ENCODE results near the gene ADGRD1.

ADGRD1 gene

DNA sequence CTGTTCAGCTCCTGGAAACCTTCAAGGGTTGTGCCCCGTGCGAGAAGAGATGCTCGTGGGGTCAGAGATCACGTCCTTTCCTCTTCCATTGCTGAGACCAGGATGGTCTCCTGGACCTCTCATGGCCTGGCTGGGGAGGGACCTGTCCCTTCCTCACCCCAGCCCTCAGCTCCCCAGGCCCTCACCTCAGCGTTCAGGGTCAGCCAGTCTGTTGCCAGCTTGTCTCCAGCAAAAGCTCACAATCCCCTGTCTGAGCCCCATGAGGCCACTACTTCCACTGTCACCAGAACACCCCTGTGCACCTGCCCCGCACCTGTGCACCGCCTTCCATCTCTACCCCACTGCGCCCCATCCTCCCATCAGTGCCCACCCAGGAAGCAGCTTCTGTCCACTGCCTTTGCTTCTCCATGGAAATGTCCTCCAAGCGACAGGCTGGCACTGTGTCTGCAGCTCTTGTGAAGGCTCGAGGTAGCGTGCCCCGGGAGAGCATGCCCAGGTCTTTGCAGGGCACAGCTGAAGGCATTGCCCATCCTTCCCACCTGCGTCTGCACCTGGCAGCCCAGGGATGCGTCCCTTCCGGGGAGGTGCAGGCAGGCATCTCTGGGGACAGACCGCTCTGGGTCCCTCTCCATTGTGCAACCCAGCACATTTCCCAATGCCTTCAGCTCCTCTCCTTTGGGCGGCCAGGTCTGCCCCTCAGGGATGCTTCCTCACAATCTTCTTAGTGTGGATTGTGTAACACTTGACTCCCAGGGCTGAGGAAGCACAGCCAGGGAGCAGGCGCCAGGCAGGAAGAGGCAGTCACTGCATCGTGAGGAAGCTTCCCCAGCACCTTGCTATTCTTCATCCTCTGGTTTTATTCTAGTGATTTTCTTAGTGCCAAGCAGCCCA, 179.6 kb downstream of the ADGRD1 start:
- no peak for DNase-seq (ENCODE audit: low read depth in 2 of 2, low spot score in 1 of 2)

DNA sequence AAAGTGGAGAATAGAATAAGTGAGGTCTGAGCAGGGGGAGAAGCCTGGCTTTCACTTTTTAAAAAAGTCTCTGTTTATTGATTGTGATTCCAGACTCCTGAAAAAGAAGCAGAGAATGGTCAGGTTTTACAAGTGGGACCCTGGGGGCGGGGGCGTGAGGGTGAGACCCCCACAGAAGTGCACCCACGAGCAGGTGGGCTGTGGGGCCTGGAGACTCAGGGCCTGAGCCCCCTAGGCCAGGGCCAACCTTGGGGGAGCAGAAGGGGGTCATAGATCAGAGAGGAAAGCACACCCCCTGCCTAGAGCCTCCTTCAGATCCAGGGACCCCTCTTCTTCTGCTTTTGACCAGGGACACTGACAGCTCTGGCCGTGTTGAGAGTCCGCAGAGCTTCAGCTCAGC, 180.3 kb downstream of the ADGRD1 start:
- no peak for DNase-seq (ENCODE audit: low read depth in 2 of 2, low spot score in 1 of 2)

DNA sequence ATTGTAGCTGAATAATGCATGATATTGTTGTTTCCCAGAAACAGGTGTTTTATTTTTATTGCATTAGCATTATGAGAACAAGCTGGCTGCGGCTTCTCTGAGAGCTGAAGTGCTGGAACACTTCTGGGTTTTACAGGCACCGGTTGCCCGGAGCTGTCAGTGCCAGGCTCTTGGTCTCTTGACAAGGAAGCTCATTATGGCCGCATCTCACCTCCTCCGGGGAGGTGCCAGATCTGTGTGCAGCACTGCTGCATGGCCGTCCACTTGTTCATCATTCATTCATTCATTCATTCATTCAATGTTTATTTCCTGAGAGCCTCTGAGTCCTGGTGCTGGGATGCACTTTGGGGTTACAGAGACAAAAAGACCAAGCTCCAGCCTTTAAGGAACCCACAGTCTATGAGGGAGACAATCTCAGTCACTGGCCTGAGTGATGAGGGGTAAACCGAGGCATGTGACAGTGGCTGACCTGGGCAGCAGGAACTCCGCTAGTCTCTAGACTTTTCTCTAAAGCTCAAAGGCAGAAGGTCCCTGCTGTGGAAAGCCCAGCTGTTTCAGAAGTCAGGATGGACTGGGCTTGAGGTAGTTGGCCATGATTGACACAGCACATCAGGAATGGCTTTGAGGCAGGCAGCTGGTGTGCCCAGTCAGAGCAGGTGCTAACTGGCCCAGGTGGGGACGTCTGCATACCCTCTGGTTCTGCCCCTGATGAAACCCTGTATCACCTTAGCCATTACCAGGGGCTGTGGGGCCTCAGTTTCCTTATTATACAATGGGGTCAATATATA, 181.0 kb downstream of the ADGRD1 start:
- DNase-seq (ENCODE audit: low read depth in 2 of 2, low spot score in 1 of 2), result no peak

DNA sequence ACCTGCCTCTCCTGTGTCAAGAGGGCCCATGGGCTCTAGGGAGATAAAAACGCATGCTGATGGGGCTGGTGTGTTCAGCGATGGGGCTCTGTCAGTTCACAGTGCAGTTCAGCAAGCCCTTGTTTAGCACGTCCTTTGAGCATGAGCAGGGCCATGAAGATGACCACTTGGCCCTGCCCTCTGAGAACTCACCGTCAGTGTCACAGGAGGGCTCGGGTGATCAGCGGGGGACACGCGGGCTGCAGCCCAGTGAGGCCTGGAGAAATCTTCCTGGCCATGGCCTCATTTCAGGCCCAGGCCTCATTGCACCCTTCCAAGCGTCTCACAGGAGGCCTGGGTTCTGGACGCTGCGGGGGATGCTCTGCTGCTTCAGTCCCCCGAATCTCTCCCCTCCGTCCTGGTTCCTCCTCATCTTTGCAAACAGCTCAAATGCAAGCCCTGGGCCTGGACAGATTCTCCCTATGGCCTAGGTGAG, 181.6 kb downstream of the ADGRD1 start:
- DNase-seq (ENCODE audit: low read depth in 2 of 2, low spot score in 1 of 2), result no peak

DNA sequence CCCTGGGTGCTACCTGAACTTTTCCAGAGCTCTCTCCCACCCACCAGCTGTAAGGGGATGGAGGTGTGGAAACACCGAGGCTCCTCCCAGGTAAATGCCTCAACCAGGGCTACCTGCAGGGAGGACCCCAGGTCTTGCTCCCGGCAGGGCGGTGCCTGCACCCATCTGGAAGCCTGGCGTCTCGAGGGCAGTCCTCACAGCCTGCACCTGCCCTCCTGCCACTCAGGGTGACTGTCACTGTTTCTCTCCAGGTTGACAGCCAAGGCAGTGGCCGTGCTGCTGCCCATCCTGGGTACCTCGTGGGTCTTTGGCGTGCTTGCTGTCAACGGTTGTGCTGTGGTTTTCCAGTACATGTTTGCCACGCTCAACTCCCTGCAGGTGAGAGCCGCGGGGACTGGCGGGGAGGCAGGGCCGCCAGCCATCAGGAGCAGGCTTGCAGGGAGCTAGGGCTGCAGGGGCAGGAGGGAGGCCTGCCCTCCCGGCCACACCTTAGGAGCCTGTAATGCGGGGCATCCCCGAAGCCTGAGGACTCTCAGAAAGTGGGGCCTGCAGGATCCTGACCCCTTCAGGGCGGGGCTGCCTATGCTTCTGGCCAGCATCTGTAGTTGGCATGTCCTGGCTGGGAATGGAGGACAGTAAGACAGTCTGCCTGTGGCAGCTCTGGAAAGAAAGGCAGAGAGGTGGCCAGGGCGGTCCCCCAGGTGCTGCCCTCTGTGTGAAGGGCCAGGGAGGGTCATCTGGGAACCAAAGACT, 182.3 kb downstream of the ADGRD1 start:
- no peak for DNase-seq (ENCODE audit: low read depth in 2 of 2, low spot score in 1 of 2)

DNA sequence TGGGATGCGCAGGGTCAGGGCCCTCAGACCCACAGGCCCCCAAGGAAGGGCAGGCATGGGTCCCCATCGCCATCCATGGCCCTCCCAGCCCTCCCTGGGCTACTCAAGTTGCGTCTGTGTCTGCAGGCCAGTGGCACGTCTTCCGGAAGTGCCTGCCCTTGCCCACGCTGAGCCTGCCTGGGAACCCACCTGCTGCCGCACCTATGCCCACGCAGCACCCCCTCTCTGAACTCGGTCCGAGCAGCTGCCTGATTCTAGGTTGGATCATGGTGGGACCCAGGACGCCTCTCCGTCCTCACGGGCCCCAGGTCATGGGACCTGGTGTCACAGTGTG, 182.8 kb downstream of the ADGRD1 start:
- DNase-seq (ENCODE audit: low read depth in 2 of 2, low spot score in 1 of 2), result no peak

DNA sequence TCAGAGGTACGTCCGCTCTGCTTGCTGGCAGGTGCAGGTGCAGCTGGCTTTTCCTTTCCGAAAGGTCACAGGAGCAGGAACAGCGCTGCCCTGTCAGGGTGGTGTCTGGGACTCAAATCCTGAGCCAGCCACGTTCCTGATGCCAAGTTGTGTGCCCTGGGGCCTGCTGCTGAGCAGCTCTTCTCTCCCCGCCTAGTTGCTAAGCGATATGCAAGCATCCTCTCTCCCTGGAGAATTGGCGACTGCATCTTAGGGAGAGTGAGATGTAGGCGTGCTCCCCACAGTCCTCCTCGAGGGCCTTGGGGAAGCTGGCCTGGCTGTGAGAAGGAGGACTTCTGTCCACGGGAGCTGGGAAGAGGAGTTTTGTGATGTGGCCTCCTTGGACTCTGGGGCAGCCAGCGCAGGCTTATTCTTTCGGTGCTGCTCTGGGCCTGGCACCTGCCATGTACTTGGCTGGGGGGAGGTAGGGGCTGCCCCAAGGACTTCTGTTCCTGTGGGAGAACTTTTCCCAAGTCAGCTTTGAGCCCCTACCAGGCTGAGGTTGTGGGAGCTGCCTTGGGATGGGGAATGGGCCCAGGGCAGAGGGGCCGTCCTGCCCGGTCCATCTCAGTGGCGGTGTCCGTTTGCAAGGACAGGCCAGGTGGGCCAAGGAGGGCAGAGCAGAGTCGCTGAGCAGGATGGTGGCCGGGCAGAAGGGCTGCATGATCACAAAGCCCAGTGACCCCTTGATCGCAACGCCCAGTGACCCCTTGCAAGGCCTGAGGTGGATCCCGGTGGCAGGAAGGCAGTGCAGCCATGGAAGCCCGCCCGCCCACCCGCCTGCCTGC, 183.5 kb downstream of the ADGRD1 start:
- no peak for DNase-seq (ENCODE audit: low read depth in 2 of 2, low spot score in 1 of 2)

DNA sequence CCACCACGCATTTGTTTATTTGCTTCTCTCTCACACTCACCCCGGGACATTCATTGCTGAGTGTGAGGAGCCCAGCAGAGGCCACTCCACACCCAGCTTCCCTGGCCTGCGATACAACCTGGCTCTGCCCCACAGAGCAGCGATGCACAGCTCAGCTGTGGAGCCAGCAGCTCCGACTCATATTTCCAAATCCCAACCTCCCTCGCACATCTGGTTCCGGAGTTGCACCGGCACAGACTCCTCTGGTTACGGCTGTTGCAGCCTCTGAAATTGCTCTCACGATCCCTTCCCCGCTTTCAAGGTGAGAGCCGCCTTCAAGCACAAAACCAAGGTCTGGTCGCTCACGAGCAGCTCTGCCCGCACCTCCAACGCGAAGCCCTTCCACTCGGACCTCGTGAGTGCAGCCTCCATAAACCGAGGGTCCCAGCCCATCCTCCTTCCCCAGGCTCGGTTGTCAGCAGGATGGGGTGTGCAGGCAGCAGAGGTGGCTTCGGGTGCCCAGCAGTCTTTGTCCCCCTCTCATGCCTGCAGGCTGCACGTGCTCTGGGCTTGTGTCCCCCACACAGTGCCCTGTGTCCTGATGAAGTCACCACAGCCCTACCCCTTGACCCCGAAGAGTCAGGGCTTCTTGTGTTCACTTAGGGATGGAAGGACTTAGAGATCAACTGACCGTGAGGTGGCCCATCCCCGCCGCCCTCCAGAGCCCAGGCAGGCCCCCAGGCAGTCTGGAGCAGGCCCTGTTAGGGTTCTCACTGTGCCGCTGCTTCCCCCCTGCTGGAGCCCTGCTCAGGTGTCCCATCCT, 184.3 kb downstream of the ADGRD1 start:
- no peak for DNase-seq (ENCODE audit: low read depth in 2 of 2, low spot score in 1 of 2)

DNA sequence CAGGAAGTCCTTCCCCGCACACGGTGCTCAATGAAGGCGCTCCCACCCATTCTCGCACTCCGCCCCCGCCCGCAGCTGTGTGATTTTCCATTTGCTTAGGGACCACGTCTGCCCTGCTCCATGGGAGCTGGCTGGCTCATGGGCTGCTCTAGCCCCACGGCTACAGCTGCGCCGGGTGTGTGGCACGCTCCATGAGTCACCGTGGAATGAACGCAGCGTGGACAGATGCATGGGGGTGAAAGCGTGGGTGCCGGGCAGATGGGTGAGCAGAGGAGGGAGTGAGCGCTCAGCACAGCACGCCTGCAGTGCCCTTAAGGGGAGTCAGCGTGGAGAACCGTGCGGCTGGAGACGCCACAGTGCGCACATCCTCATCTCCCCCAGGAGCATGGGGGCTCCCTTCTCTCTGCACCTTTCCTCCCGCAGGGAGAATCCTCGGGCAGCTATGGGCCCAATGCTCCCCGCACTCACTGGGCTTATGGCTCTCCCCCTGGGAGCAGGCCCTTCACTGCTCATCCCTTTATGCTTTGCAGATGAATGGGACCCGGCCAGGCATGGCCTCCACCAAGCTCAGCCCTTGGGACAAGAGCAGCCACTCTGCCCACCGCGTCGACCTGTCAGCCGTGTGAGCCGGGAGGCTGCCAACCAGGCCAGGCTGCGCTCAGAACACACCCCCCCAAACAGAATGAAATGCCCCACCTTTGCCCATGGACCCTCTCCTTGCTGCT, 185.1 kb downstream of the ADGRD1 start:
- DNase-seq (ENCODE audit: low read depth in 2 of 2, low spot score in 1 of 2), result no peak

DNA sequence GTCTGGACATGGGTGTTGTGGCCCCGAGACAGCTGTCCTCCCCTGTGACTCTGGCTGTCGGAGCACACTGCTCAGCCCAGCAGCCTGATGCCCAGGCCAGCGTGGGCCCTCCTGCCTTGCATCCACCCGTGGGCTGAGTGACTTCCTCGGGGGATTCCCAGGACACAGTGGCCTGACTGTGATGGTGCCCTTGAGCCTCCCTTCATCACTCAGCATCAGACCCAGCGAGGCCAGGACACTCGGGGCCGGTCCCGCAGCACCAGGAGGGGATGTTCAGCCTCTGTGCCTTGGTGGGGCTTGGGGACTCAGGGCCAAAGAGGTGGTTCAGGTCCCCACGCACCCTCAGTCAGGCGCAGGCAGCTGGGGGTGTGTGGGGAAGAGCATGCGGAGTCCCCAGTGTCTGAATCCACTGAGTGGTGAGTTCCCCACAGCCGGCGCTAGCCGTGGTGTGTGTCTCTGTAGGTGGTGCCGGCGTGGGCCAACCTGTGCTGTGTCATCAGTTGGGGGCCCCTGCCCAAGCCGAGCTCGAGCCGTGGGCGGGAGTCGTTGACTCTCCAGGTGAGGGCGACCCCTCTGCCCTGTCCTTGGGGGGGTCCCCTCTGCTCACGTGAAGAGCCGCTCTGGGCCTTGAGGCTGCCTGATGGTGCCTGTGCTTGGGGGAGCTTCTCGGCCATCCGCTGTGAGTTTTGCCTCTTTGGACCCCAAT, 185.8 kb downstream of the ADGRD1 start:
- no peak for DNase-seq (ENCODE audit: low read depth in 2 of 2, low spot score in 1 of 2)

DNA sequence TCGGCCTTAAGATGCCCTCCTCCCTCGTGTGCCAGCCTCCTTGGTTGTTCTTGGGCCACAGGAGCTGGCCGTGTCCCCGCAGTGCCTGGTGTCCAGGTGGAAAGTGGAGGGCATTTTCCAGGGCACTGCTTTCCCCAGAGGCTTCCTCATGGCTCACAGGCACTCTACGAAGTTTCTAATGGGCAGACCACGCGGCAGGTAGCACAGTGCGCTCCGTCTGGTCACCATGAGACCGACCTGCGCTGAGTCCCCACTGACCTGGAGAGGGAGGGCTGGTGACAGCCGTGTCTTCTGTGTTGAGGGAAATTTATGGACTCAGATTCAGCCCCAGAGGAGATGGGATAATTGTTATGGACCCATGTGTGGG, 186.3 kb downstream of the ADGRD1 start:
- DNase-seq (ENCODE audit: low read depth in 2 of 2, low spot score in 1 of 2), result no peak

DNA sequence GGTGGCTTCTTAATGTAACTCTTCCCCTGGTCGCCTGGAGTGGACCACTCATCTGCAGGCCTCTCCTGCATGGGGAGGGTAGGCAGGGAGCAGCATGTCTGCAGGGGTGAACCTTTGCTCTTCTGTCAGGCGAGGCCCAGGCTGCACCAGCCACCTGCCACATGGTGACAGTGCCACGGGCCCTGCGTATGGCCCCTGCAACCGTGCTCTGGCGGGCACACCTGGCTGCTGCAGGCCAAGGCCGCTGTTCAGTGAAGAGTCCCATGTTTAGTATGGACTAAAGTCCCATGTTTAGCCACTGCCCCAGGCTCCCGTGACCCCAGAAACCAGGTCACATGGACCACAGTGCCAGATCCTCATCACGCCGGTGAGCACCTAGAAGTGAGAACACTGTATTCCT, 187.0 kb downstream of the ADGRD1 start:
- DNase-seq (ENCODE audit: low read depth in 2 of 2, low spot score in 1 of 2), result no peak

DNA sequence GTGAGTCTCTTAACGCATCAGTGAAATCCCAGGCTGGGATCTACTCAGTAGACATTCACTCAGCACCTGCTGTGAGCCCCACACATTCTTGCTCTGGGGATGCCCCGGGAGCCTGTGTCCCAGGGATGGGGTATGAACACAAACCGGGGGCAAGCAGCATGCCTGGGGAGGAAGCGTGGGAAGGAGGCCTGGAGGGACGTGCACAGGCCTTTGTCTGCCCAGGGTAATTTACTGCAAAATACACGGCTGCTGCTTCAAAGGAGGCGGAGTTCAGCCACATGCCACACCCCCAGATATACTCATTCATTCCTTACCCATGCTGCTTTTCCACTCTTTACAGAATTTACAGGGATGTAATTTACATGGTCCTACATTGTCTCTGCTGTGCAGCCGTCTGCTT, 187.8 kb downstream of the ADGRD1 start:
- no peak for DNase-seq (ENCODE audit: low read depth in 2 of 2, low spot score in 1 of 2)

DNA sequence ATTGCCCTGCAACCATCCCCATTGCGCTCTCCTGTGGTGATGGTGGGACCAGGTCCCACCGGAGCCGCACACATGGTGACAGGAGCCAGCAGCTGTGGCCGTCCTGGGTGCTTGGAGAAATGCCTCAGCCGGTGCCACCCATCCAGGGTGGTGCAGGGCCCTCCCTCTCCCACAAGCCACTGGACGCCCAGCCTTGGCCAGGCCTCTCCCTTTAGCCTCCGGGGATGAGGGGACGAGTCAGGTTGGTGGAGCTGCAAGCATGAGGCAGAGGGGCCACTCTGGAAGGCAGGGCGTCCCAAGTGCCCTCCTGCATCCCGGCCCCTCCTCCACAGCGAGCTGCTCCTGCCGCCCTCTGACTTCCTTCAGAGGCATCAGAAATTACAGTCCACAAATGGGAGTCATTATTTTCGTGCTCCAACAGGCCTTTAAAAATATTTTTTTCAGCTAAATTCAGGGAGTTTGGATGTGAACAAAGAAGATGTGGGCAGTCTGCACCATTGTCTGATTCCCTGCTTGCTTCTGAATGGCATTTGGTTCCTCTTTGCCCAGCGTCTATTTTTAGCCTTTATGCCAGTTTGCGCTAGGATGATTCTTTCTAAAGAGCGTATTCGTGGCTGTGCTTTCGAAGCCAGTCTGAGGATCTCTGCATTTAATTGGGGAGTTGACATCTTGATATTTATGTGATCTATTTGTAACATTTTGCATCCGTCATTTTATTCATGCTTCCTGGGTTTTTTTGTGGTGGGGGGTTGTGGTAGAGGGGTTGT, 189.4 kb downstream of the ADGRD1 start:
- DNase-seq (ENCODE audit: low read depth in 2 of 2, low spot score in 1 of 2), result no peak

DNA sequence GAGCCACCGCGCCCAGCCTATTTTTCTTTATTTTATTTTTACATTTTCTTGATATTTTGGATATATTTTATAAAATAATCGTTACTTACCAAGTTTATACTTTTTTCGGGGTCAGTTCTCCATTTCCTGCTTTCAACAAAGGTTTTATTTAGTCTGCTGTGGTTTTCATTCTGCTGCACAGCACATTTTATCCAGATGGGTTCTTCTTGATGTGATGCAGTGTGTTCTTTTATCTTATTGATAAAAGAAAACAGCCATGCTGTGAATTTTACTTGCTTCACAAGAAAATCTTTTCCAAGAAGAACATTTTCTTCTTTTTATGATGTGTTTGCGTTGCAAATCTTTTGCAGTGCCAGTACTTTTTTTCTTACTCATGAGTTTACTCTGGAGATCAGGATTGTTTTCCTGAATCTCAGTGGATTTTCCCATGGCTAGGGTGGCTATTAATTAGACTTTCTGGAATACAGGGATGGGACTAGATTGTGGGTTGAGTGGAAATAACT, 192.5 kb downstream of the ADGRD1 start:
- DNase-seq (ENCODE audit: low read depth in 2 of 2, low spot score in 1 of 2), result no peak

DNA sequence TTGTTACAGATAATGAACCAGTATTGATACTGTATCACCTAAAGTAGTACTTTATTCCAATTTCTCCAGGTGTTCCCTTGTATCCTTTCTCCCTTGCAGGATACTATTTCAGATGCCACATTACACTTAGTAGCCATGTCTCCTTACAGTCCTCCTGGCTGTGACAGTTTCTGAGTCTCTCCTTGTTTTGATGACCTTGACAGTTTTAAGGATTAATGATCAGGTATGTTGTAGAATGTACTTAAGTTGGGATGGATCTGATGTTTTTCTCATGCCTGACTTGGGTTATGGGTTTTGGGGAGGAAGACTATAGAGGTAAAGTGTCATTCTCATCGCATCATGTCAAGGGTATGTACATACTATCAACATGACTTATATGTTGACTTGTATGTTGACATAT, 193.6 kb downstream of the ADGRD1 start:
- no peak for DNase-seq (ENCODE audit: low read depth in 2 of 2, low spot score in 1 of 2)

DNA sequence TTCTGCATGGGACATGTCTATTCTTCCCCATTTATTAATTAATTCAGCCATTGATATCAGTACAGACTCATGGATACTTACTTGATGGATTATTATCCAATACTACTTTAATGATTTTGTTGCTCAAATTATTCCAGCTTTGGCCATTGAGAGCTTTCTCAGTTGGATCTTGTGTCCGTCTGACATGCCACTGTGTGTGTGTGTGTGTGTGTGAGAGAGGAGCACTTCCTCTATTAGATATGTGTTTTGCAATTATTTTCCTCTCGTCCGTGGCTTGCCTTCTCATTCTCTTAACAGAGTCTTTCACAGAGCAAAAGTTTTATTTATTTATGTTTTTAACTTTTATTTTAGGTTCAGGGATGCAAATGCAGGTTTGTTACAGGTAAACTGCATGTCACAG, 194.2 kb downstream of the ADGRD1 start:
- DNase-seq (ENCODE audit: low read depth in 2 of 2, low spot score in 1 of 2), result no peak
